ENCODE results near the gene TPCN2.

Gene TPCN2

GRCh38 chr11:69097263-69097662, 48.5 kb downstream of the TPCN2 start:
- H3K4me3 ChIP-seq (ENCODE audit: control insufficient read depth, low read depth, low read length): no peak overlapping the region
- no peak for DNase-seq (ENCODE audit: low read depth)
- no peak for TF ChIP-seq CTCF (IDR thresholded peaks at IDR 0.05; ENCODE audit: control insufficient read depth, insufficient read depth, low read depth, low read length, missing control alignments)

- no peak for TF ChIP-seq CTCF (IDR thresholded peaks at IDR 0.05; ENCODE audit: control insufficient read depth, insufficient read depth, low read depth, low read length, missing control alignments)
Measured at GRCh38 chr11:69099180-69099579, 50.4 kb downstream of the TPCN2 start.

GRCh38 chr11:69100454-69101114, 51.9 kb downstream of the TPCN2 start:
- no peak overlapping the region for H3K4me3 ChIP-seq (ENCODE audit: control insufficient read depth, low read depth, low read length)
- no peak for TF ChIP-seq CTCF (IDR thresholded peaks at IDR 0.05; ENCODE audit: control insufficient read depth, insufficient read depth, low read depth, low read length, missing control alignments)
- DNase-seq (ENCODE audit: low read depth): no peak

More at GRCh38 chr11:69099180-69099579, 50.4 kb downstream of the TPCN2 start:
- no peak for DNase-seq (ENCODE audit: low read depth)
- H3K4me3 ChIP-seq (ENCODE audit: control insufficient read depth, low read depth, low read length): no peak overlapping the region

- TF ChIP-seq CTCF (IDR thresholded peaks at IDR 0.05; ENCODE audit: control insufficient read depth, insufficient read depth, low read depth, low read length, missing control alignments): peak; percentile 100
- no peak overlapping the region for H3K4me3 ChIP-seq (ENCODE audit: control insufficient read depth, low read depth, low read length)
- DNase-seq (ENCODE audit: low read depth): no peak
Measured at GRCh38 chr11:69101115-69101791, 52.5 kb downstream of the TPCN2 start.

- TF ChIP-seq CTCF (IDR thresholded peaks at IDR 0.05; ENCODE audit: control insufficient read depth, insufficient read depth, low read depth, low read length, missing control alignments): no peak
- DNase-seq (ENCODE audit: low read depth): no peak
Measured at GRCh38 chr11:69101792-69102695, 53.3 kb downstream of the TPCN2 start.

GRCh38 chr11:69102732-69103615, 54.2 kb downstream of the TPCN2 start:
- TF ChIP-seq CTCF (IDR thresholded peaks at IDR 0.05; ENCODE audit: control insufficient read depth, insufficient read depth, low read depth, low read length, missing control alignments): peak; percentile 27
- DNase-seq (ENCODE audit: low read depth): no peak
- H3K4me3 ChIP-seq (ENCODE audit: control insufficient read depth, low read depth, low read length): no peak overlapping the region

More at GRCh38 chr11:69101792-69102695, 53.3 kb downstream of the TPCN2 start:
- no peak overlapping the region for H3K4me3 ChIP-seq (ENCODE audit: control insufficient read depth, low read depth, low read length)
